GM19035 (cell line): ENCODE data around the gene HOXA13.

Experiments
- ATAC-seq: cut with Tn5 transposase; IDR thresholded peaks from one replicate; pipeline ENCODE4 v1.9.1; 2021; ENCODE audit not compliant: unreplicated experiment

The HOXA13 gene

GRCh38 chr7:27159266-27160144 is 40.4 kb downstream of the HOXA13 start:
- ATAC-seq: no peak

- ATAC-seq: no peak
Observed at GRCh38 chr7:27158436-27159265, 41.2 kb downstream of the HOXA13 start.

GRCh38 chr7:27157702-27158431 is 42.0 kb downstream of the HOXA13 start:
- ATAC-seq: no peak

GRCh38 chr7:27156916-27157701 is 42.8 kb downstream of the HOXA13 start:
- no peak for ATAC-seq

- ATAC-seq: no peak
Observed at GRCh38 chr7:27156508-27156898, 43.4 kb downstream of the HOXA13 start, which contains the start of gene HOXA7. TSS of gene HOXA7 (minus strand) at chr7:27156675. CDS start at chr7:27156545, 130 bp downstream.

GRCh38 chr7:27155816-27156507 is 43.9 kb downstream of the HOXA13 start:
- no peak for ATAC-seq

GRCh38 chr7:27154901-27155815 is 44.7 kb downstream of the HOXA13 start:
- no peak for ATAC-seq

- no peak for ATAC-seq
Observed at GRCh38 chr7:27154369-27154768, 45.5 kb downstream of the HOXA13 start.

- ATAC-seq: no peak
Observed at GRCh38 chr7:27153526-27153925, 46.4 kb downstream of the HOXA13 start.

GRCh38 chr7:27152816-27153442 is 47.0 kb downstream of the HOXA13 start:
- ATAC-seq: no peak

- no peak for ATAC-seq
Observed at GRCh38 chr7:27151931-27152815, 47.7 kb downstream of the HOXA13 start, which contains the start of gene HOXA3. TSS of gene HOXA3 (minus strand) at chr7:27152583. CDS start at chr7:27110640, 41,943 bp downstream.

- no peak for ATAC-seq
Observed at GRCh38 chr7:27151341-27151930, 48.5 kb downstream of the HOXA13 start.

- peak; percentile 88 for ATAC-seq
Observed at GRCh38 chr7:27150568-27151340, 49.1 kb downstream of the HOXA13 start.

GRCh38 chr7:27149842-27150567 is 49.9 kb downstream of the HOXA13 start:
- ATAC-seq: no peak
